NCI-H774 (cell line): ENCODE data around the gene OR11H7.
"Not testable (repeated sequence)": the region's sequence is repeated elsewhere in the genome, so short reads cannot be mapped to it uniquely, and the experiment has no call there.

Source experiments
- DNase-seq: peaks from one replicate; lab custom pipeline; 2025; lab: John Stamatoyannopoulos, UW

Gene OR11H7

DNA sequence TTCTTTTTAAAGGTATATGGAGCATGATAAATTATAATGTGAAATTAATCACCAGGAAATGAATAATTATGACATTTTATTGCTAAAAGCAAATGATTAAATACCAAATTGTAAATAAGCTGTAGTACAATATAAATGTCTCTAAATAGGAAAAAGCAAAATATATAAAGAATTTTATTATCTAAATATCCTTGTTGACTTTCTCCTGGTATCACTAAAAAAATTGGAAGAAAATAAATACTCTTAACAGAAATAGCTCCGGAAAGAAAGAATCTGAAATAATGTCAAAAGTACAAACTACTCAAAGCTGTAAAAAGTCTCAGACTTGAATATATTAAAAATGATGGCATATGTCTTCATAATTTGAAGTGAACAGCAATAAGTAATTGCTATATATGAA is at the start of gene OR11H7:
OR11H7 (plus strand) TSS at position 301 of the 400 bp plus-strand sequence.
- no peak for DNase-seq

GRCh38 chr14:20179218-20179617 is 49.6 kb upstream of the OR11H7 start:
- DNase-seq, result no peak

- DNase-seq, result no peak
Observed at GRCh38 chr14:20179880-20180279, 48.9 kb upstream of the OR11H7 start.

DNA sequence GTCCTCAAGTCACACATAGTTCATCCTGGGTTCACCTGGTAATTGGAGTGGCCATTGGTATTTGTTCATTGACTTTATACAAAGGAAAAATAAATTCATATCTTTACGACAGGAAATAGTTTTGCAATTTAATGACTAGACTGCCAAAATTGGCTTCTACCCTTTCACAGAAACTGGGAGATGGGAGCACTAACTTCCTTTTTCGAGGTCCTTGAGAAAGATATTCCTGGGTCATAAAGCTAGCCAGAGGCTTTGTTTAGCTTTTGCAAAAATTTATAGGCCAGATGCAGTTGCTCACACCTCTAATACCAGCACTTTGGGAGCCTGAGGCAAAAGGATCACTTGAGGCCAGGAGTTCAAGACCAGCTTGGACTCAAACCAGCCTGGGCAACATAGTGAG is 48.3 kb upstream of the OR11H7 start:
- DNase-seq, result no peak

GRCh38 chr14:20184181-20184580 is 44.6 kb upstream of the OR11H7 start:
- DNase-seq, result no peak

DNA sequence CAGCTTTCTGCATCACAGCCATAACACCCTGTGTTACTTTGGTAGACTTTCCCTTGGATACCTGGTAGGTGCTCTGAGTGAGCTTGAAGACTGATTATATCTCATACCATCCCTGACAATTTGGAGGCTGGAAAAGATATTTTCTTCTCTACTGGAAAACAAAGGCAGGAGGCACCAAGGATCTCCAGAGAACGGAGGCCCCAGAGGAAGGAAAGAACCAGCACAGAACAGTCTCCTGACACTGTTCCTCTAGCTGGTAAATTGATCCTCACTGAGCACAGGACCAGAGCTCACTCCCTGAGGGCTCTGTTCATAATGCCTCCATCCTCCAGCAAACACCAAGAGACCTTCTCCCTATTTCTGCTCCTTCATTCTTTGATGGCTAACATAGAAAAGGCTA is 38.2 kb upstream of the OR11H7 start, which contains the start of gene OR11G2:
OR11G2 (plus strand) TSS at position 301 of the 400 bp plus-strand sequence. CDS start 6,542 bp downstream, outside the sequence.
- DNase-seq, result no peak

DNA sequence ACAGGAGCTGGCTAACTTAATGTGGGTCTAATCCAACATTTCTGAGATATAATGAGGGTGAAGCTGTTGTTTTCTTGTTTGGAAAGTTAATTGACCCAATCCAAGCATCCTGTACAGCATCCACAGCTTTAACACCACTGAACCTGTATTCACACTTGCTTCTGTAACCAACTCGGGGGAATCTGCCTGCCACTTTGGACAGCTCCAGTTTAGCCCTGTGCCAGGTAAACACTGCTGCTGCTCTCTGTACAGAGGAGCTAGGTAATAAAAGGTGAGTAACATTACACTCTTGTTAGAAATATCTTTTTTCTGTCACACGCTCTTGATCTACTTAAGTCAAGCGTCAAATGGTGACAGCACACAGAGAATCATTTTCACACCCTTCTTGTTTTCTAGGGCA is 37.4 kb upstream of the OR11H7 start:
- DNase-seq, result no peak

DNA sequence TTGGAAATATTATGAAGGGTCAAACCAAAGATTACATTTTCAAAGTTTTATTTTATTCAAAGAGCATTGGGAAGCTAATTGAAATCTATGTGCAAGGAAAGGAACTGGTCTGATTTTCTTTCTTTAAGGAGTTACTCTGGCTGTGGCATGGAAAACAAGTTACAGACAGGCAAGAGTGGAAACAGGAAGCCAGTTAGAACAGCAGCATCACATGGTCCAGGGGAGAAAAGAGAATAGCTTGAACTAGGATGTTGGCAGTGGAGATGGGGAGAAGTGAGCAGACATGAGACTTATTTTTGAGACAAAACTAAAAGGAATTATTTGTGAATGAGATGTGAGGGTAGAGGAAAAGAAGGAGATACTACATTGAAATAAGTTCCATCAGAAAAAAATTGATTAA is 34.7 kb upstream of the OR11H7 start:
- no peak for DNase-seq

DNA sequence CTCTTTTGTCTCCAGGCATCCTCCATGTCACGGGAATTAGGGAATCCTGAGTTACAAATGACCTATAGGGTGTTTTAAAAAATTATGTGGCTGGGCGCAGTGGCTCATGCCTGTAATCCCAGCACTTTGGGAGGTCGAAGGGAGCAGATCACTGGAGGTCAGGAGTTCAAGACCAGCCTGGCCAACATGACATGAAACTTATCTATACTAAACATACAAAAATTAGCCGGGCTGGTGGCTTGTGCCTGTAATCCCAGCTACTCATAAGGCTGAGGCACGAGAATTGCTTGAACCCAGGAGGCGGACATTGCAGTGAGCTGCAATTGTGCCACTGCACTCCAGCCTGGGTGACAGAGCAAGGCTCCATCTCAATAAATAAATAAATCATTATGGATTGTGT is 33.6 kb upstream of the OR11H7 start:
- not testable (repeated sequence) for DNase-seq

DNA sequence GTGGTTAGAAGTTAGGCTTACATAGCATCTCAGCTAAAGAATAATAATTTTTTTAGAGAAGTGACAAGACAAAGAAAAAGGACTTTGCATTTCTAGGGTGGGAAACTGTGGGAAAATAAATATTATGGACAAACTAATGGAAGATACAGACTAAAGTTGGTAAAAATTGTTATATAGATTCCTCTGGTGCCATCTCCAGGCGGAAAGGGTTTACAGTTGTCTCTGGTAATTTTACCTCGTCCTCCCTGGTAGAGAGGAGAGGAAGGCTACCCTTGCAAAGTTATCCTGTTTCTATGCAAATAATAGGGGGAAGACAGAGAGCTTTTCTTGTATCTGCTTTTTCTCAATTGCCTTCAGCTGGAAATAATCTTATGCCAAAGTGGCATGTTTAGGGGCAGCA is 32.9 kb upstream of the OR11H7 start:
- DNase-seq, result no peak

DNA sequence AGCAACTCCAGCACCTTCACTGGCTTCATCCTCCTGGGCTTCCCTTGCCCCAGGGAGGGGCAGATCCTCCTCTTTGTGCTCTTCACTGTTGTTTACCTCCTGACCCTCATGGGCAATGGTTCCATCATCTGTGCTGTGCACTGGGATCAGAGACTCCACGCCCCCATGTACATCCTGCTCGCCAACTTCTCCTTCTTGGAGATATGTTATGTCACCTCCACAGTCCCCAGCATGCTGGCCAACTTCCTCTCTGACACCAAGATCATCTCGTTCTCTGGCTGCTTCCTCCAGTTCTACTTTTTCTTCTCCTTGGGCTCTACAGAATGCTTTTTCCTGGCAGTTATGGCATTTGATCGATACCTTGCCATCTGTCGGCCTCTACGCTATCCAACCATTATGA is 31.3 kb upstream of the OR11H7 start:
- DNase-seq, result no peak

GRCh38 chr14:20198991-20199390 is 29.8 kb upstream of the OR11H7 start:
- no peak for DNase-seq

GRCh38 chr14:20204721-20205120 is 24.1 kb upstream of the OR11H7 start:
- no peak for DNase-seq

GRCh38 chr14:20209595-20209994 is 19.2 kb upstream of the OR11H7 start:
- DNase-seq, result no peak

GRCh38 chr14:20212406-20212805 is 16.4 kb upstream of the OR11H7 start:
- DNase-seq, result not testable (repeated sequence)

- no peak for DNase-seq
Observed at GRCh38 chr14:20215196-20215595, 13.6 kb upstream of the OR11H7 start.

DNA sequence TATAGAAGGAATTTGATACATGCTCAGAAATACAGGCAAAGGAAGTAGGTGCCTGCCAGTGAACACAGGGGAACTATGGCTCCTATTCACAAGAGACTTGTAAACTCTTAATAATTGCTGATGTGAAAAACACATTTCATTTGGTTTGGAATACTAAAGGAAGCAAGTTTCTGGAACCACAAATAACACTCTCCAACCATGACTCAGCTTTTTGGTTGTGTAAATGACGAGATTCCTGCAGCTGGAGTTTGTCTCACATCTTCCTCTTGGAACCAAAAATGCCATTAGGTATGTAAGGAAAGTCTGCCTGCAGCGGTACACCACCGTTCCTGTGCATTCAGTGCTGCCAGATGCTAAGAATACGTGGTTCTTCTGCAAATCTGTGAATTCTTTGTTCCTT is 9.7 kb upstream of the OR11H7 start:
- DNase-seq, result no peak

GRCh38 chr14:20223410-20223809 is 5.4 kb upstream of the OR11H7 start, which contains the start of gene OR11H6:
Gene OR11H6 (plus strand): TSS chr14:20223710. CDS start chr14:20223710, 0 bp downstream.
- DNase-seq, result no peak

GRCh38 chr14:20235415-20235814 is 6.6 kb downstream of the OR11H7 start:
- DNase-seq, result not testable (repeated sequence)

GRCh38 chr14:20247646-20248246 is 19.0 kb downstream of the OR11H7 start:
- no peak for DNase-seq

- no peak for DNase-seq
Observed at GRCh38 chr14:20262642-20263128, 33.9 kb downstream of the OR11H7 start.

DNA sequence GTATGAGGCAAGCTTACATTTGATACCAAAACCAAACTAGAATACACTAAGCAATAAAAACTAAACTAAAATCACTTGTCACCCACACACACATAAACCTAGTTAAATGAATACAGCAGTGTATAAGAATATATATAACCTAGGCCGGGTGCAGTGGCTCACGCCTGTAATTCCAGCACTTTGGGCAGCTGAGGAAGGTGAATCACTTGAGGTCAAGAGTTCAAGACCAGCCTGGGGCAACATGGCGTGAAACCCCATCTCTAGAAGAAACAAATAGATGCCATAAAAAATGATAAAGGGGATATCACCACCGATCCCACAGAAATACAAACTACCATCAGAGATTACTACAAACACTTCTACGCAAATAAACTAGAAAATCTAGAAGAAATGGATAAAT is 35.6 kb downstream of the OR11H7 start:
- DNase-seq, result not testable (repeated sequence)

GRCh38 chr14:20274062-20274461 is 45.3 kb downstream of the OR11H7 start:
- no peak for DNase-seq

- no peak for DNase-seq
Observed at GRCh38 chr14:20277409-20277808, 48.6 kb downstream of the OR11H7 start.
